Parathyroid adenoma (tissue), 2 donors: Measurements from ENCODE around the gene COL4A1.

Experiments
- H2AFZ ChIP-seq: fragments of 300-600 bp; sonication (generic); one replicate; pipeline ENCODE4 v1.7.0; 2017; ENCODE audit warnings: antibody characterized with exemption, mild to moderate bottlenecking
- H3K27ac ChIP-seq: fragments of 300-600 bp; sonication (generic); one replicate; pipeline ENCODE4 v1.7.0; 2017
- H3K27me3 ChIP-seq: fragments of 300-600 bp; sonication (generic); one replicate; pipeline ENCODE4 v1.7.0; 2017; ENCODE audit warnings: low read length; ENCODE audit not compliant: control insufficient read depth, insufficient read depth
- H3K36me3 ChIP-seq: fragments of 300-600 bp; sonication (generic); one replicate; pipeline ENCODE4 v1.7.0; 2017; ENCODE audit warnings: low read length; ENCODE audit not compliant: control insufficient read depth, insufficient read depth
- H3K4me1 ChIP-seq: fragments of 300-600 bp; sonication (generic); one replicate; pipeline ENCODE4 v1.7.0; 2017; ENCODE audit warnings: control low read depth
- H3K4me2 ChIP-seq: fragments of 300-600 bp; sonication (generic); one replicate; pipeline ENCODE4 v1.7.0; 2017; ENCODE audit warnings: low read length
- H3K4me3 ChIP-seq: fragments of 300-600 bp; sonication (generic); one replicate; pipeline ENCODE4 v1.7.0; 2017; ENCODE audit warnings: low read depth, low read length
- H3K79me2 ChIP-seq: fragments of 300-600 bp; sonication (generic); one replicate; pipeline ENCODE4 v1.7.0; 2017; ENCODE audit warnings: control low read depth
- H3K9ac ChIP-seq: fragments of 300-600 bp; sonication (generic); one replicate; pipeline ENCODE4 v1.7.0; 2017; ENCODE audit warnings: mild to moderate bottlenecking
- H3K9me3 ChIP-seq: fragments of 300-600 bp; sonication (generic); one replicate; pipeline ENCODE4 v1.7.0; 2017; ENCODE audit warnings: low read length; ENCODE audit not compliant: control insufficient read depth
- TF ChIP-seq, protein P1 (sequence below): fragments of 300-600 bp; sonication (generic); IDR thresholded peaks from one replicate; pipeline ENCODE4 v1.7.0; 2017; ENCODE audit warnings: antibody characterized with exemption, mild to moderate bottlenecking
- donor health status: primary hyperparathyroidism.

Gene COL4A1

DNA sequence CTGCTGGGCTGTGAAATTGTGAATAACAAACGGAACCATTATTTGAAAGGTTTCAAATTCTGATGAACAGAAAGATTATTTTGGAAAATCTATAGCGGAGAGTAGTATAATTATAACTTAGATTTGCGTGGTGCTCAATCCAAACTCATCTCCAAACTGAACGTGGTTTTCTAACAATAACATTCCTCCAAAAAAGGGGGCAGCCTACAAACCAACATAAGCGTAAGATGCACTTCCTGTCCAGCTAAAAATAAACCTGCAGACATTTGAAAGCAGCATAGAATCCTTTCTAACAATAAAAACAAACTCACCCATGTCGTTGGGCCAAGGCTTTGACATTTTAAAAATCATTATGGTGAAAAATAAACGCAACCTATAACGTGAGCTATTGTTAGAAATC is 178.4 kb downstream of the COL4A1 start:
- TF ChIP-seq, protein P1, sequence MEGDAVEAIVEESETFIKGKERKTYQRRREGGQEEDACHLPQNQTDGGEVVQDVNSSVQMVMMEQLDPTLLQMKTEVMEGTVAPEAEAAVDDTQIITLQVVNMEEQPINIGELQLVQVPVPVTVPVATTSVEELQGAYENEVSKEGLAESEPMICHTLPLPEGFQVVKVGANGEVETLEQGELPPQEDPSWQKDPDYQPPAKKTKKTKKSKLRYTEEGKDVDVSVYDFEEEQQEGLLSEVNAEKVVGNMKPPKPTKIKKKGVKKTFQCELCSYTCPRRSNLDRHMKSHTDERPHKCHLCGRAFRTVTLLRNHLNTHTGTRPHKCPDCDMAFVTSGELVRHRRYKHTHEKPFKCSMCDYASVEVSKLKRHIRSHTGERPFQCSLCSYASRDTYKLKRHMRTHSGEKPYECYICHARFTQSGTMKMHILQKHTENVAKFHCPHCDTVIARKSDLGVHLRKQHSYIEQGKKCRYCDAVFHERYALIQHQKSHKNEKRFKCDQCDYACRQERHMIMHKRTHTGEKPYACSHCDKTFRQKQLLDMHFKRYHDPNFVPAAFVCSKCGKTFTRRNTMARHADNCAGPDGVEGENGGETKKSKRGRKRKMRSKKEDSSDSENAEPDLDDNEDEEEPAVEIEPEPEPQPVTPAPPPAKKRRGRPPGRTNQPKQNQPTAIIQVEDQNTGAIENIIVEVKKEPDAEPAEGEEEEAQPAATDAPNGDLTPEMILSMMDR = no peak
- H3K9ac ChIP-seq = no peak overlapping the region
- peak overlapping the region; percentile 59 for H3K27ac ChIP-seq
- no peak overlapping the region for H3K4me2 ChIP-seq
- no peaks in the 10 kb centered on the region for H3K79me2 ChIP-seq
- no peaks in the 10 kb centered on the region for H3K9me3 ChIP-seq
- H3K36me3 ChIP-seq = no peaks in the 10 kb centered on the region
- H3K27me3 ChIP-seq = no peaks in the 10 kb centered on the region
- no peak overlapping the region for H3K4me3 ChIP-seq
- H2AFZ ChIP-seq = no peak overlapping the region
- no peaks in the 10 kb centered on the region for H3K4me1 ChIP-seq

DNA sequence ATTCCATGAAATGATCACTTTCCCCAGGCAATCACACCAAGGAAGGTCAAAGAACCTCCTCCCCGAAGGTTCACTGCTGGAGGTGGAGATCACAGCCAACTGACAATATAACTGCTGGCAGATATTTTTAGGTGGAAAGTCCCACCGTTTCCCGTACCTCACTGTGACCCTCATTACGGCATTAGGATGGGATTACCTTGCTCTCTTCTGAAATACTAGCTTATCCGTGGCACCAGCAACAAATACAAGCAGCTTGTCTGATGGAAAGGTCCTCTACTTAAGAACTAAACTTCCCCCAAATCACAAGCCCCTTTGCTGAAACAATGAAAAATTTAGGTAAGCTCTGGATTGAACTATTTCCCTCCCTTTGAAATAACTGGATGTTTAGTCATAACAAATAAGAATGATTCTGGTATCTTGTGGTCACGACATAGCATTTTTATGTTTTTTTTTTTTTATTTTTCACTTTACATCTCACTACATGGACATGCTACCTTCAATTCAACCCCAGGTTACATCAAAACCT is 178.9 kb downstream of the COL4A1 start:
- Histone ChIP-seq H3K9me3 (no peaks in the 10 kb centered on the region), H3K4me2 (no peak overlapping the region), H2AFZ (no peak overlapping the region), H3K36me3 (no peaks in the 10 kb centered on the region), H3K27me3 (no peaks in the 10 kb centered on the region), H3K27ac (peak overlapping the region; percentile 59), H3K4me1 (no peaks in the 10 kb centered on the region), H3K9ac (no peak overlapping the region), H3K79me2 (no peaks in the 10 kb centered on the region), H3K4me3 (no peak overlapping the region)
- TF ChIP-seq, protein P1 = no peak

DNA sequence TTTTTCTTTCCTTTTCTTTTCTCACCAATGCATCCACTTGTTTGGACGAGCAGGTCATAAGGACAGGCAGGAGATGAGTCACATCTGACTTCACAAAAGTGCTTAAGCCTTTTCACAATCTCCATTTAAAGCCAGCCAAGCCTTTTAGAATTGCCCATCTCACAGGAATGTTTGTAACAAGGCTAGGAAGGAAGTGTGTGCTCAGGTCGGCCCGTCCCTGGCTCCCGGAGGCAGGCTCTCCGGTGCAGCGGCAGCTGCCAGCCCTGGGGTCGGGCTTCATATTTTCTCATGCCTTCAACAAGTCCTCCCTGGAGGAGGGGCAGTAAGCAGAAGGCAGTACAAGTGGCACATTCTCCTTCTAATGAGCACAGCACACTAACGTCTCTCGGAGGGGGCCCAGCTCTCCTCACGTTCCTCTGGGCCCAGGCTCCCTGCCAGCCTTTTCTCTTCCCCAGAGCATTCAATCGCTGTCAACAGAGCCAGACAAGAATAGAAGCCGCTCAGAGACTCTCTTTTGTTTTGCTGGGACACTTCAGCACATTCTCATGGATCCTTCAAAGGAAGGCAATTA is 180.5 kb downstream of the COL4A1 start:
- no peak overlapping the region for H3K4me3 ChIP-seq
- H3K9me3 ChIP-seq = no peaks in the 10 kb centered on the region
- H3K27ac ChIP-seq = peak overlapping the region; percentile 47
- no peaks in the 10 kb centered on the region for H3K79me2 ChIP-seq
- TF ChIP-seq, protein P1 = no peak
- no peaks in the 10 kb centered on the region for H3K27me3 ChIP-seq
- no peak overlapping the region for H2AFZ ChIP-seq
- no peaks in the 10 kb centered on the region for H3K36me3 ChIP-seq
- no peaks in the 10 kb centered on the region for H3K4me1 ChIP-seq
- H3K9ac ChIP-seq = no peak overlapping the region
- H3K4me2 ChIP-seq = no peak overlapping the region

DNA sequence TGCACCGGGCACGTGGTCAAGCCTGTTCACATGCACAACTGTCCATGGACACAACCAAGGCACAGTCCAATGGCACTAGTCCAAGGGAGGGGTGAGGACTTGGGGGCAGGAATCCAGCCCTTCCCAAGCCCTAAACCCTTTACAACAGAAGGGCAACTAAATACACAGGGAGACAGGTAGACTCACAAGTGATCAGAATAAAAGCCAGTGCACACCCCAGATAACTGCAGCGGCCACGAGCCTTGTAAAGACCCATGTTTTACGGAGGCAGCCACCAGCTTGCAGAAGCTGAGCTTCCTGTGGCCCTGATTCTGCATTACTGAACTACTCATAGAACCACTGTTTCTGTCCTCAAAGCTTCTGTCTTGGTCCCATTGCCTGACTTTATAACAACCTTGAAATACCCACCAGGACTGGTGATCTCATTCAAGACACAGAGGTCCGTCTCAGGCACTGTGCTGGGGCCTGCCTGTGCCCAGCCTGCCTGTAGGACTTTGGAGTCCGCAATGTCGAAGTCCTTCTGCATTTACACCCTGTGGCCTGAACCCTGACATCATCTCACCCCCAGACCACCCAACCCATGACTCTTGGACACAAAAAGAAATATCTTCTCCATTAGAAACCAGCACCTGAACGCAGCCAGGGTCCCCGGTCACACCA is 181.2 kb downstream of the COL4A1 start:
- Histone ChIP-seq H3K4me2 (no peak overlapping the region), H3K36me3 (no peaks in the 10 kb centered on the region), H3K27ac (peak overlapping the region; percentile 51), H3K9me3 (no peaks in the 10 kb centered on the region), H3K27me3 (no peaks in the 10 kb centered on the region), H3K4me3 (no peak overlapping the region), H3K79me2 (no peaks in the 10 kb centered on the region), H3K4me1 (no peaks in the 10 kb centered on the region), H3K9ac (no peak overlapping the region), H2AFZ (no peak overlapping the region)
- TF ChIP-seq, protein P1 = no peak

DNA sequence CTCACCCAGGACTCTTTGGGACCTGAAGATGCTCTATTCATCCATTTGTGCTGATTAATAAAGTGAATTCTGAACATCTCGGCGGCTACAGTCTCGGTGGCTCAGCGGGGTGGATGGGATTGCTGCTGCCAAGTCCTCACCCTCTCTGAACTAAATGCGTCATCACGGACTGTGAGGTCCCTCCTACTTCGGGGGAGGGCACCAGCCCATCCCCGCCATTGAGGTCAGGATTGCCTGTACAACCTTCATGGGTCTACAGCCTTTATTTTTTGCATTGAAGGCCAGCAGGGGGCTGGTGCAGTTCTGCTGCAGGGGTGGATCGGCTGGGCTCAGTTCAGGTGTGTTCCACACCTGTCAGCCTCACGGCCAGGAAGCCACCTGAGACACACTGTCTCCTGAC is 181.8 kb downstream of the COL4A1 start:
- Histone ChIP-seq H3K79me2 (no peaks in the 10 kb centered on the region), H3K27me3 (no peaks in the 10 kb centered on the region), H3K27ac (no peak overlapping the region), H3K9ac (no peak overlapping the region), H2AFZ (no peak overlapping the region), H3K4me1 (no peaks in the 10 kb centered on the region), H3K9me3 (no peaks in the 10 kb centered on the region), H3K36me3 (no peaks in the 10 kb centered on the region), H3K4me2 (no peak overlapping the region), H3K4me3 (no peak overlapping the region)
- TF ChIP-seq, protein P1 = no peak
